ENCODE measurements around the gene OR51G2.
"Not testable (repeated sequence)": the region's sequence is repeated elsewhere in the genome, so short reads cannot be mapped to it uniquely, and the experiment has no call there.

Gene OR51G2, protein sequence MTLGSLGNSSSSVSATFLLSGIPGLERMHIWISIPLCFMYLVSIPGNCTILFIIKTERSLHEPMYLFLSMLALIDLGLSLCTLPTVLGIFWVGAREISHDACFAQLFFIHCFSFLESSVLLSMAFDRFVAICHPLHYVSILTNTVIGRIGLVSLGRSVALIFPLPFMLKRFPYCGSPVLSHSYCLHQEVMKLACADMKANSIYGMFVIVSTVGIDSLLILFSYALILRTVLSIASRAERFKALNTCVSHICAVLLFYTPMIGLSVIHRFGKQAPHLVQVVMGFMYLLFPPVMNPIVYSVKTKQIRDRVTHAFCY

GRCh38 chr11:4919250-4919649 is at the start of gene OR51G2:
Gene OR51G2, minus strand, starts transcription at chr11:4919350. Its CDS starts 3,687 bp downstream, at chr11:4915663.
- no peak for DNase-seq (ENCODE audit: low read depth)

DNA sequence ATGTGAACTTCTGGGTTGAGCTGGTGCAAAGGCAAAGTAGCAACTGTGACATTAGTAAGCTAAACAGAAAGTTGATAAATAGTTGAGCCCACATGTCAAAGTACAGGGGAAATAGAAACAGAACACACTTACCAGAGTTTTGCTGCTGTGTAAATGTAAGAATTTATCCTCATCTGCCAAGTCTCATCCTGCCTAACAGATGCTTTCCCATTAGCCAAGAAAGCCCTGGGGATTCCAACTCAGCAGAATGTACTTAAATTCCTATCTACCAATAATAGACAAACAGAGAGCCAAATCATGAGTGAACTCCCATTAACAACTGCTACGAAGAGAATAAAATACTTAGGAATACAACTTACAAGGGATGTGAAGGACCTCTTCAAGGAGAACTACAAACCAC is 43.7 kb upstream of the OR51G2 start:
- no peak for DNase-seq (ENCODE audit: low read depth)

GRCh38 chr11:4960877-4961276 is 41.7 kb upstream of the OR51G2 start:
- DNase-seq (ENCODE audit: low read depth), result no peak

DNA sequence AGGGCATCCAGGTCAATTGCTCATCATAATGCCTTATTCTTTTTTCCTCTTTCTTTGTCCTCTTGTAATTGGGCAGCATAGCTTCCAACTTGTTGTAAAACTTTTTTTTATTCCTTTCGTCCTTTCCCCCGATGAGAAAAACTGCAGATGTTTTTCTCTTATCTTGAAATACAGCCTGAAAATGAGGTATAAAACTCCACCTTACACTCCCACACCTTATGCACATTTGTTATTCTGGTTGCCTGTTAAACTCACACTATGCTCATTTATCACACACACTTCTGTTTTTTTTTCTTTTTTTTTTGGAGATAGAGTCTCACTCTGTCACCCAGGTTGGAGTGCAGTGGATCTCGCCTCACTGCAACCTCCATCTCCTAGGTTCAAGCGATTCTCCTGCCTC is 38.2 kb upstream of the OR51G2 start:
- DNase-seq (ENCODE audit: low read depth), result no peak

DNA sequence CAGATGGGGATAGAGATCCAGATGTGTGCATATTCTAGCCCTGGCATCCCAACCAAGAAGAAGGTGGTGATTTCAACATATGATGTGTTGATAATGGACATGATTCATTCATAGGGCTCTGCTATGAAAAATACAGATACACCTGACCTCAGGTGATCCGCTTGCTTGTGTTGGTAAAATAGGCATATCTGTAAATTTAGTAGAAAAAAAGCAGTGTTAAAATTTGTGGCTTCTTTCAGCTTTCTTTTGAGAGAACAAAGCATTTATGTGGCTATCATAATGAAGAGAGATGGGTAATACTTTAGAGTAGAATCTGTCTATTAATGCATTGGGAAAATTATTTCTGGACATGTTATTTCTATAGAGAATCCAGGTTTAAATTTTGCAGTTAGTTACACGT is 36.5 kb upstream of the OR51G2 start, which contains the start of gene OR51A2:
OR51A2 (minus strand) TSS at position 101 of the 400 bp plus-strand sequence; CDS start at position 101, 0 bp downstream.
- DNase-seq (ENCODE audit: low read depth), result not testable (repeated sequence)

- no peak for DNase-seq (ENCODE audit: low read depth)
These were observed 28.4 kb upstream of the OR51G2 start, which contains the start of gene OR51A4 for GRCh38 chr11:4947505-4947904. Gene OR51A4, minus strand, starts transcription at chr11:4947605. Its CDS starts 505 bp downstream, at chr11:4947100.

DNA sequence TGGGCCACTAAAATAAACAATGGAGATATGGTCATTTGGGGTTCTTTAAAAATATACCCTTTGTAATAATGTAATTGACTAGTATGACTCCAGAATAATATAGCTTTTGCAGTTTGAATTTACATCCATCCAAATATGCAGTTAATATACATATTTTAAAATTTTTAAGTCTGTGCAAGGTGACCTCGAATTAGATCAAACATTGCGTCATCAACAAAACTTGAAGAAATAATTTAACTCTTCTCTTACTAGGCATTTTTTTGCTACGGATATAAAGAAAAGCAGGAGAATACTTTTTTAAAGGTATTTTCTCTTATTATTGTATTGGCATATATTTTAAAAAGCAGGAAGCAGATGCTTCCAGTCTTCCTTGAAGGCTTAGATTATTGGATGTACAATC is 17.6 kb upstream of the OR51G2 start:
- DNase-seq (ENCODE audit: low read depth), result no peak

DNA sequence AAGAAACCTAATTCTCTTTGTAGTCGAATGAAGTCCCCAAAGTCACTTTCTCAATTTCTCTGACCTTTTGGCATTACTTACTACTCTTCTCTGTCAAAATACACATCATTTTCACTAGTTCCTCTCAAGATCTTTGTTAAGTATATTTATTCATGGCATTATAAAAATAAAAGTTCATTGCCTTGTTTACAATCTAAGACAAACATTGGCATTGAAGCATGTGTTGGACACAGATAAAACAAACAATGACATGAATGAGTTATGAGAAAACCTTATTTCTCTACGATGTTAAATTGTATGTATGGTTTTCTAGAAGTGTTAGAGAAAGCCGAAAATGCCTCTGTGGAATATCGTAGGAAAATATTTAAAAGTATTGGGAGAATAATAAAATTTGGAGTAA is 13.6 kb upstream of the OR51G2 start:
- no peak for DNase-seq (ENCODE audit: low read depth)

DNA sequence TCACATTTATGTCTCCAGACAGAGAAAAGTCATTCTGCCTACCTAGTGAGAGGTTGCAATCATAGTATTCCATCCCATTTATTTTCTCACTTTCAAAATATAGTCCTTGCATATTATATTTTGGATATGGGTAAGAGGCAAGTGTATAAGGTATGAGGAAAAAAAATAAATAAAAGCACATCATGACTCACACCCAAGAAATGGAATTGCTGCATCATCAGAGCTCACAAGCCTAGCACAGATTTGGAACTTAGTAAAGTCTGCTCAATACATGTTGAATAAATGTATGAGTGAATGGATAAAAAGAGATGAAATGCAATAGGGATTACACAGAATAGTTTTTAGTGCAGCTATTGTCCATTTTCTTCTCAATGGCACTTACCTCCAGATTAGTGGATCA is 7.5 kb upstream of the OR51G2 start:
- DNase-seq (ENCODE audit: low read depth), result peak; percentile 24

DNA sequence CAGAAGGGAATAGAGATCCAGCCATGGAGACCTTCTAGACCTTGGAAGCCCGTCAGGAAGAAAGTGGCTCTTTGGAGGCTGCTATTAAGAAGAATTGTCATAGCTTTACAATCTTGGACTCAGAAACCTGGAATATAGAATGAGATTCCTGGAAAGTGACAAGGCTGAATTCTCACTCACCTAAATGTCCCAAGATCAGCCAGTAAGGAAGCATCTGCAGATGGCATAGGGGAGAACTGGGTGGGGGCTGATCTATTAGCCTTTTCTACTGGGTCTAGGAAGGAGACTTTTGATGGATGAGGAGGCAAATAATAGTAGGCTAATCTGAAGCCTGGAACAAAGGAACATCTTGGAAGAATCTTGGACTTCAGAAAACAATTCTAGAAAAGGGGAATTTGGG is 5.1 kb upstream of the OR51G2 start, which contains the start of gene OR51G1:
OR51G1 (minus strand) TSS at position 101 of the 400 bp plus-strand sequence; CDS start at position 101, 0 bp downstream.
- DNase-seq (ENCODE audit: low read depth), result no peak

GRCh38 chr11:4922304-4922703 is 3.2 kb upstream of the OR51G2 start:
- DNase-seq (ENCODE audit: low read depth), result no peak

DNA sequence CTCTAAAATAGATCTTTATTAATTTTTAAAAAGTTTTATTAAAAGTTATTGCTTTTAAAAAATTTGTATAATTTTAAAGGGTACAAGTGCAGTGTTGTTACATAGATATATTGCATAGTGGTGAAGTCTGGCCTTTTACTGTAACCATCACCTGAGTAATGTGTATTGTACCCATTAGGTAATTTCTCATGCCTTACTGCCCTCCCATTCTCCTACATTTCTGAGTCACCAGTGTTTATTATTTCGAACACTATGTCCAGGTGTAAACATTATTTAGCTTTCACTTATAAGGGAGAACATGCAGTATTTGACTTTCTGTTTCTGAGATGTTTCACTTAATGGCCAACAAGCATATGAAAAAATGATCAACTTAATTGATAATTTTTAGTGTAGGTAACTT is 2.6 kb upstream of the OR51G2 start:
- DNase-seq (ENCODE audit: low read depth), result no peak

DNA sequence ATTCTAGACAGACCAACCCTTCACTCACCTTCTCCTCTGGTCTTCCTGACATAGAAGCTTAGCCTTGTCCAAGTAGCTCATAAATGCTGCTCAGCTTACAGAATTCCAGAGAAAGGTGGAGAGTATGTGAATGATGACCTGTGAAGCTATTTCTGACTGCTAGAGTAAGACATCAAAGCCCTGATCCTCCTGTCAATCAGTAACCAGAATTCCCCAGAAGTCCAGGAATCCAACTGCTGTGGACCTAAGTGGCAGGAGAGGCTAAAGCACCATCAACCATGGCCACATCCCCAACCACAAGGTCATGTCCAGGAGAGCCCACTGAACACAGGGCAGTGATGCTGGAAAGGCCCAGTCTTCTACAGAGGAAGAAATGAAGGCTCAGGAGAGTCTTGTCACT is 2.6 kb downstream of the OR51G2 start:
- no peak for DNase-seq (ENCODE audit: low read depth)

DNA sequence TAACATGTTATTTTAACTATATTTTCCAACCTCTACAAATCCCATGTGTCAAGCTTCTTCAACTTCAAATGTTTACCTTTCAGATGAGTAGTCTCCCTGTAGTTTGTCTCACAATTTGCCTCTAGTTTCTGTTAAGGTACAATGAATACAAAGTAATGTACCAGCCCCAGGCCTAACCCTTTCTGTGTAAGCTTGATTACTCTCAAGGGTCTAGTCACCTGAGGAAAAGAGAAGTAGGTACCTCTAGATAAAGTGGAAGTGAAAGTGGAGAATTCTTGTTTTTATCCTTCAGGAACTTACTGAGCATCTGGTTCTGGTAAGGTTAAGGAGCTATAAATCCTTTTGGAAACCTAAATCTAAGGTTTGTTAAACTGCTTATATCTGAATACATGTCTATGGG is 15.7 kb downstream of the OR51G2 start, which contains the start of gene OR51A7:
OR51A7 (plus strand) TSS at position 300 of the 400 bp plus-strand sequence. CDS start 3,587 bp downstream, outside the sequence.
- no peak for DNase-seq (ENCODE audit: low read depth)

GRCh38 chr11:4891996-4892640 is 27.0 kb downstream of the OR51G2 start:
- DNase-seq (ENCODE audit: low read depth), result peak; percentile 89

DNA sequence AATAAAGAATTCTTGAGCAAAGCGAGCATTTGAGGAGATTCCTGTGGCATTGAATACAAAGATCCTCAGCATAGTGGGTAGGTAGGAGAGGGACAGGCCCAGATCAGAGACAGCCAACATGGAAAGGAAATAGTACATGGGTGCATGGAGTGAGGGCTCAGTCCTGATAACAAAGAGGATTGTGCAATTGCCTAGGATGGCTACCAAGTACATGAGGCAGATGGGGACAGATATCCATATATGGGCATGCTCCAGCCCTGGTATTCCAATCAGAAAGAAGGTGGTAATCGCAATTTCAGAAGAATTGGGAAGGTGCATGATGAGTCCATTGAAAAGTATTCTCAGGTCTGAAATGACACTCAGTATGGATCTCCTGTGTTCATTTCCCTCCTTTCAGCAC is 28.9 kb downstream of the OR51G2 start:
- peak; percentile 22 for DNase-seq (ENCODE audit: low read depth)

GRCh38 chr11:4887591-4887990 is 31.6 kb downstream of the OR51G2 start:
- peak; percentile 14 for DNase-seq (ENCODE audit: low read depth)

- no peak for DNase-seq (ENCODE audit: low read depth)
These were observed 33.0 kb downstream of the OR51G2 start for GRCh38 chr11:4886186-4886585.

GRCh38 chr11:4884361-4884760 is 34.8 kb downstream of the OR51G2 start:
- peak; percentile 9 for DNase-seq (ENCODE audit: low read depth)

DNA sequence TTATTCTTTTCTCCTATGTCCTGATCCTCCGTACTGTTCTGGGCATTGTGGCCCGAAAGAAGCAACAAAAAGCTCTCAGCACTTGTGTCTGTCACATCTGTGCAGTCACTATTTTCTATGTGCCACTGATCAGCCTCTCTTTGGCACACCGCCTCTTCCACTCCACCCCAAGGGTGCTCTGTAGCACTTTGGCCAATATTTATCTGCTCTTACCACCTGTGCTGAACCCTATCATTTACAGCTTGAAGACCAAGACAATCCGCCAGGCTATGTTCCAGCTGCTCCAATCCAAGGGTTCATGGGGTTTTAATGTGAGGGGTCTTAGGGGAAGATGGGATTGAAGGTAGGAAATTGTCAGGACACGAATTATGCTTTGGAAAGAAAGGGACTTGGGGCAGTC is 36.6 kb downstream of the OR51G2 start:
- no peak for DNase-seq (ENCODE audit: low read depth)

- peak; percentile 36 for DNase-seq (ENCODE audit: low read depth)
These were observed 37.2 kb downstream of the OR51G2 start, which contains the start of gene OR51T1 for GRCh38 chr11:4881860-4882500. Gene OR51T1, plus strand, starts transcription at chr11:4881900. Its CDS starts 0 bp downstream, at chr11:4881900.

- no peak for DNase-seq (ENCODE audit: low read depth)
These were observed 38.0 kb downstream of the OR51G2 start for GRCh38 chr11:4881188-4881587.

- no peak for DNase-seq (ENCODE audit: low read depth)
These were observed 53.3 kb downstream of the OR51G2 start for GRCh38 chr11:4865855-4866254.
